Measurements from ENCODE around the gene TK2.

TK2 gene

DNA sequence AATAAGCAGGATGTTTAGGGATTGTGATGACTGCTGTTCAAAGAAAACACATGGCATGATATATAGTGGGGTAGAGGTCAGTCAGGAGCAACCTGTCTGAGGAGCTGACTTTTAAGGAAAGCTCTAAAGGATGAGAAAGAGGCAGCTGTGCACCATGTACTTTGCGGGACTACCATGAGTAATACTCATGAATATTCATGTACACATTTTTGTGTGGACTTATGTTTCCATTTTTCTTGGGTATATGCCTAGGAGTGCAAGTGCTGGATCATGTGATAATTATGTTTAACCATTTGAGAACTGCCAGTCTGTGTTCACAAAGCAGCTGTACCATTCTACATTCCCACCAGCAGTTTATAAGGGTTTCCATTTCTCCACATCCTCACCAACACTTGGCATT, 87.0 kb downstream of the TK2 start:
- no peak for DNase-seq

DNA sequence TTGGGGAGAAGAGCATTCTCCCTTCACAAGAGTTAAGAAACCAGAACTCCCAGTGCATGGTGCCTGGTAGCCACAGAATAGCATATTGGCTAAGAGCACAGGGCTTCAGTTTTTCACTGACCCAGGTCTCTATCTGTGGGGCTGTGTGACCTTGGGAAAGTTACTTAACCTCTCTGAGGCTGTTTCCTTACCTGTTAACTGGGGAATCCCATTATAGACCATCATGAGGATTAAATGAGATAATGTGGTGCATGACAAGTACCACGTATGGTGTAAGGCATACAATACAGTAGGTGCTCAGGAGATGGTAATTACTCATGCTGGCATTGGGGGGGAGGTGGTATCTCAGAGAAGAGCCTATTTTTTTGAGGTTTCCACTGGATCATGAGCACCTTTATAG, 89.2 kb downstream of the TK2 start:
- DNase-seq, result no peak

DNA sequence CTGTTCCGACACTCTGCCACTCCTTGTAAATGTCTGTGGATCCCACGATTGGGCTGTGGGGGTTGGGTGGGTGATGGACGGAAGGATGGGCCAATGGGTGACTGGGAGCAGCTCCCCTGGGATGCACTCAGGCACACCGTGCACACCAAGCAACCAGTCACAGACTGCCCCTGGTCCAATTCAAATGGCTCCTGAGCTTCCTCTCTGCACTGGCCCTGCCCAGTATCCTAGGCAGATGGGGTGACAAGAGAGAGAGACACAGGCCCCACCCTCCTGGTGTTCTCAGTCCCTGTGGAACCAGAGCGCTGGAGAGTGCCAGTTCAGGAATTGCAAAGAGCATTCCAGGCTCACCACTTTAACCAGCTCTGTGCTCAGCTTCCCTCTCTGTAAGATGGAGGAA, 90.0 kb downstream of the TK2 start:
- no peak for DNase-seq

DNA sequence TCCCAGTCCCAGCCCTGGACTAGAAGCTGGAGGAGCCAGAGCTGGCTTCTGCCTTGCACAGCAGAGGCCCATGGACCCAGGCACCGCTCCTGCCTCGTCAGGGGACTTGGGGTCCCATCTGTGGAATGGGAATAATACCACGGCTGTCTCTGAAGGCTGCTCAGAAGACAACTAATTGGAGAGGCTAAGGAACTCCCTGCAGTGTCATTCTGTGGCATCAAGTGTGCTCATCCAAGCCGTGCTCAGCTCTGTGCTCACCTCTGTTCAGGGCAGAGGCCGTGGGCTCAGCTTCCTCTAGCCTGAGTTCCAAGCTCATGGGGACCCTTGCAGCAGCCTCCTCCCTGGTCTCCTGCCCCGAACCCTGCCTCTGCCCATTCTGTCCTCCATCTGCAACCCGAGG, 91.1 kb downstream of the TK2 start:
- DNase-seq, result no peak

DNA sequence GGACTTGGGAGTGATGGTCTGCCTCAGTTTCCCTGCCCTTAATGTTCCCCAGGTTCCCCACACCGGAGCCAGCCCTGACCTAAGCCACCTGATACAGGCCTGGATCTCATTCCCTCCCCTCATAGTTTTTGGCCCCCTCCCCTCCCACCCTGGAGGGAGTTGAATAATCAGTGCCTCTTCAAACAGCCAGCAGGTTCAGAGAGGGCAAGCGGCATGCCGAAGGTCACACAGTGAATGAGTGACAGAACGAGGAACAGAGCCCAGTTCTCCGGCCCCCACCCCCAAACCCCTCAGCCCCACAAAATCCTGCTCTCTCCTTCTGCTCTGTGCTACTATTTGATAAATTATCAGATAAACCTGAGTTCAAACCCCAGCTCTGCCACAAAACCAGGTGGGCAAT, 91.6 kb downstream of the TK2 start:
- no peak for DNase-seq

Measured in stimulated activated CD4-positive, alpha-beta T cell treated with anti-CD3 and anti-CD28 coated beads, Interleukin-12 subunit alpha, Interleukin-12 subunit beta, amount 100 ng/mL, for 4 hours (primary cell).